ENCODE measurements around the gene IMP4. TPM values are rescaled to one million over a fixed set of nuclear protein-coding genes. Genes with fewer than 3 reads are reported as not detected.

Gene IMP4
- total RNA-seq, 1 experiment from 2014 or later = 233 TPM

DNA sequence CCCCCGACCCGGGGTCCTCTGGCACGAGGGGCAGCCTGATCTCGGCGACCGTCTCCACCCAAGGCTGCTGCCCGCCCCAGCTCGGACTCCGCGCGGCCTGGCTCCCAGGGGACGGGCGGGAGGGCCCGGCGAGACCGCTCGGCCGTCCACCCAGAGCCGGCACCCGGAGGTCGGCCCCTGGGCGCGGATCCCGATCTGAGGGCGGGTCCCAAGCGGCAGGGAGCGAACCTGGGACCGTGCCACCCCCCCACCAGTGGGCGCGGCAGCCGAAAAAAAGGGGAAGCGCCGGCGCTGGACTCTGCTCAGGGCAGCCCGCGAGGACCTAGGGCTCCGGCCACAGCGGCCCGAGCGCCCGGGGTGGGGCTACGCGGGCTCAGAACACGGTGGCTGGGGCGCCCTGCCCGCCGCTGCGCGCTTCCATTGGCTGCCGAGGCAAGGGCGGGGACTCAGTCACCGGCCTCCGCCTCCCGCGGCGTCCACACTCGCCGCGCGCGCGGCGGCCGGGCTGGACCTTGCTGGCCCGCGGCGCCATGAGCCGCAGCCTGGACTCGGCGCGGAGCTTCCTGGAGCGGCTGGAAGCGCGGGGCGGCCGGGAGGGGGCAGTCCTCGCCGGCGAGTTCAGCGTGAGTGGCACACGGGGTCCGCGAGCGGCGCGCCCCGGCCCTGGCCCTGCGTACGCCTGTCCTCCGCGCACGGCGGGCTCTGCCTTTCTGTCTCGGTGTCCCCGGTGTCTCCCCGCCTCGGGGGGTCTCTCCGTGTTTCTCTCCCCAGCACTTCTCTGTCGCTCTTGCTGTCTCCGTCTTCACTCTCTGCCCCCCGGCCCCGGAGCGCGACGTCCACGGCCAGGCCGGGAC lies 13.1 kb downstream of the IMP4 start, which contains the start of gene PTPN18:
Gene PTPN18, plus strand, starts transcription at position 479 of the 854 bp plus-strand sequence. Its CDS starts 52 bp downstream, at position 531.
- no peaks in the 10 kb centered on the region for H4K20me1 ChIP-seq (ENCODE audit: insufficient read depth, low read depth, low read length)
- peaks cover 21% of the 10 kb centered on the region for H3K79me2 ChIP-seq (ENCODE audit: low read length)
- H3K36me3 ChIP-seq (ENCODE audit: insufficient read depth, low read length) = no peaks in the 10 kb centered on the region
- peak within 1 kb of the TSS; percentile 98 for H3K4me2 ChIP-seq (ENCODE audit: low read depth, low read length, poor library complexity, severe bottlenecking)
- DNase-seq = peak; percentile 88
- no peaks in the 10 kb centered on the region for H3K9me3 ChIP-seq (ENCODE audit: low read length)
- peak within 1 kb of the TSS; percentile 94 for H3K27ac ChIP-seq (ENCODE audit: low read length)
- H3K9me2 ChIP-seq (replicated peaks; ENCODE audit: insufficient read depth, low read length) = no peaks in the 10 kb centered on the region
- H3K27me3 ChIP-seq (ENCODE audit: low read length) = no peaks in the 10 kb centered on the region
- H3K4me3 ChIP-seq (ENCODE audit: low read length) = peak within 1 kb of the TSS; percentile 90
- peak within 1 kb of the TSS; percentile 70 for H2AFZ ChIP-seq (ENCODE audit: low read length)
- H3K4me1 ChIP-seq (ENCODE audit: low read length) = peaks cover 56% of the 10 kb centered on the region
- H3K9ac ChIP-seq (ENCODE audit: low read length) = peak within 1 kb of the TSS; percentile 89

DNA sequence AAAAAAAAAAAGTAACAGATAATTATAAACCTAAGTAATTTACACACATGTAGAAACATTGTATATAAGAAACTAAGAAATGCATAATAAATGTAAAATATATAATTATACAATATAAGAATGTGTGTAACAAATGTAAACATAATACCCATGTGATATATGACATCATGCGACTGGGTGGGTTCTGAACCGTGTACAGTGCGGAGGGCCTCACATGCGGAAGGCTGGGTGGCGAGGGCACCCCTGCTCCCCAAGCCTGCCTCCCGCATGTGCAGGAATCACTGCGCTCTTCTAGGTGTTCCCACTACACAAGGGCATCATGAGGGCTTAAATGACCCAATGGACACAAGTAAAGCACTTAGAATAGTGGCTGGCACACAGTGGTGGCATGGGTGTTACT lies 15.2 kb downstream of the IMP4 start:
- no peaks in the 10 kb centered on the region for H3K27me3 ChIP-seq (ENCODE audit: low read length)
- H3K36me3 ChIP-seq (ENCODE audit: insufficient read depth, low read length) = no peaks in the 10 kb centered on the region
- no peak overlapping the region for H3K4me3 ChIP-seq (ENCODE audit: low read length)
- no peak overlapping the region for H3K4me2 ChIP-seq (ENCODE audit: low read depth, low read length, poor library complexity, severe bottlenecking)
- no peaks in the 10 kb centered on the region for H3K9me3 ChIP-seq (ENCODE audit: low read length)
- no peak overlapping the region for H3K9ac ChIP-seq (ENCODE audit: low read length)
- H3K9me2 ChIP-seq (replicated peaks; ENCODE audit: insufficient read depth, low read length) = no peaks in the 10 kb centered on the region
- peaks cover 25% of the 10 kb centered on the region for H3K79me2 ChIP-seq (ENCODE audit: low read length)
- H4K20me1 ChIP-seq (ENCODE audit: insufficient read depth, low read depth, low read length) = no peaks in the 10 kb centered on the region
- no peak overlapping the region for H2AFZ ChIP-seq (ENCODE audit: low read length)
- H3K4me1 ChIP-seq (ENCODE audit: low read length) = peaks cover 36% of the 10 kb centered on the region
- H3K27ac ChIP-seq (ENCODE audit: low read length) = no peak overlapping the region
- no peak for DNase-seq

DNA sequence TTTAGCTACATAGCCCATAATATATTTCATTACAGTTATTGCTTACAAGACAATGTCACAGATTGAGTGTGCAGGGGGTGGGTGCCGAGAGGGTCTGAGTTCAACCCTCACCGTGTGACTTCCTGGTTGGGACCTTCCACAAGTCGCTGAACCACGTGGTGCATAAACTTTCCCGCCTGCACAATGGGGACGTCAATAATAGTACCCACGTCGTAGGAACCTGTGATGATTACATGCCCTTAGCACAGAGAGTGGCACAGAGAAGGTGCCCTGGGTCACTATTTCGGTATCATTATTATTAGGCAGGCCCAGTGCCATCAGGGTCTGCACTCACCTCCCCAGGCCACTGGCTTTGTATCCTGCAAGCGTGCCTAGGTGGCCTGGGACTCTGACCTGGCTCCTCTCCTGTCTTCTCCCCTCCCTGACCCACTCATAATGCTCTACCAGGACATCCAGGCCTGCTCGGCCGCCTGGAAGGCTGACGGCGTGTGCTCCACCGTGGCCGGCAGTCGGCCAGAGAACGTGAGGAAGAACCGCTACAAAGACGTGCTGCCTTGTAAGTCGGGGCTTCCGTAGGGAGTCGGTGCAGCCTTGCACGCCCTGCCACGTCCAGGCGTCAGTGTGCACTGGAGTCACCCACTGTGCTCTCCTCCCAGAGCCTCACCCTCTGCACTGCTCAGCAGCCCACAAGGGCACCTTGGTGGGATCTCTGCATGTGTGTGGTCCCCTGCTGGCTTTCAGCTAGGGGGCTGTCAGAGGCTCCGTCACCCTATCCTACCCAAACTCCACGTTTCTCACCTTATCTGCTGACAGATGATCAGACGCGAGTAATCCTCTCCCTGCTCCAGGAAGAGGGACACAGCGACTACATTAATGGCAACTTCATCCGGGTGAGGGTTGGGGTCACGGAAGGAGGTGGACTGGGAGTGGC lies 16.0 kb downstream of the IMP4 start:
- H3K4me2 ChIP-seq (ENCODE audit: low read depth, low read length, poor library complexity, severe bottlenecking) = no peak overlapping the region
- H3K27me3 ChIP-seq (ENCODE audit: low read length) = no peaks in the 10 kb centered on the region
- no peaks in the 10 kb centered on the region for H3K9me2 ChIP-seq (replicated peaks; ENCODE audit: insufficient read depth, low read length)
- no peaks in the 10 kb centered on the region for H4K20me1 ChIP-seq (ENCODE audit: insufficient read depth, low read depth, low read length)
- no peaks in the 10 kb centered on the region; the same call in 1 of the 2 replicates for H3K9me3 ChIP-seq (ENCODE audit: low read length)
- no peak overlapping the region for H3K4me3 ChIP-seq (ENCODE audit: low read length)
- H3K79me2 ChIP-seq (ENCODE audit: low read length) = peaks cover 24% of the 10 kb centered on the region
- peaks cover 5% of the 10 kb centered on the region for H3K36me3 ChIP-seq (ENCODE audit: insufficient read depth, low read length)
- H2AFZ ChIP-seq (ENCODE audit: low read length) = no peak overlapping the region
- no peak overlapping the region for H3K27ac ChIP-seq (ENCODE audit: low read length)
- H3K9ac ChIP-seq (ENCODE audit: low read length) = no peak overlapping the region
- no peak for DNase-seq
- peaks cover 28% of the 10 kb centered on the region for H3K4me1 ChIP-seq (ENCODE audit: low read length)

DNA sequence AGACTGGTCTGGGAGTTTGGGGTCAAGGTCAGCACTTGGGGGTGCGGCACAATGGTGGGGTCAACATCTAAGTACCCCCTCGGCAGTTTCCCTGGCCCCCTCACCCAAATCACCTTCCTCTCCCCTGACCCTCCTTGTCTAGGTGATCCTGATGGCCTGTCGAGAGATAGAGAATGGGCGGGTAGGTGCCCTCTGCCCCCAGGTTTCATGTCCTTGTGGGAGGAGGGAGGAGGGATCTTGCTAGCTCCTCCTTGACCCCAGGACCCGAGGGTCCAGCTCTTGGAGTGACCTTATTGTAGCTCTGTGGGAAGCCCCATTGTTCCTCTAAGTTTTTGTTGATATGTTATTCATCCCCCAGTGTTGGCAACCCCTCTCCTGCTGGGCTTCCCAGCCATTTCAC lies 16.8 kb downstream of the IMP4 start:
- DNase-seq = no peak
- Histone ChIP-seq H3K9me3 (ENCODE audit: low read length) (no peaks in the 10 kb centered on the region; the same call in 1 of the 2 replicates), H3K9ac (ENCODE audit: low read length) (no peak overlapping the region), H3K4me3 (ENCODE audit: low read length) (no peak overlapping the region), H3K27ac (ENCODE audit: low read length) (no peak overlapping the region), H4K20me1 (ENCODE audit: insufficient read depth, low read depth, low read length) (no peaks in the 10 kb centered on the region), H3K79me2 (ENCODE audit: low read length) (peaks cover 24% of the 10 kb centered on the region), H3K4me2 (ENCODE audit: low read depth, low read length, poor library complexity, severe bottlenecking) (no peak overlapping the region), H2AFZ (ENCODE audit: low read length) (no peak overlapping the region), H3K9me2 (replicated peaks; ENCODE audit: insufficient read depth, low read length) (no peaks in the 10 kb centered on the region), H3K27me3 (ENCODE audit: low read length) (no peaks in the 10 kb centered on the region), H3K4me1 (ENCODE audit: low read length) (peaks cover 20% of the 10 kb centered on the region), H3K36me3 (ENCODE audit: insufficient read depth, low read length) (peaks cover 11% of the 10 kb centered on the region)

DNA sequence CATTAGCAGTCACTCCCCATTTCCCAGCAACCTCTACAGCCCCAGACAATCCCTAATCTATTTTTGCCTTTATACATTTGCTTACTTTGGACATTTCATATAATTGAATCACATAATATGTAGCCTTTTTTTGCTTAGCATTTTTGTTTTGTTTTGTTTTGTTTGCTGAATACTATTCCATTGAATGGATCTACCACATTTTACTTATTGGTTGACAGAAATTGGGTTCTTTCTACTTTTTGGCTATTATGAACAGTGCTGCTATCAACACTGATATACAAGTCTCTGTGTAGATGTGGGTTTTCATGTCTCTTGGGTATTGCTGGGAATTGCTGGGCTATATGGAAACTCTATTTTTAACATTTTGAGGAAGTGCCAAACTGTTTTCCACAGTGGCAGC lies 20.8 kb downstream of the IMP4 start:
- Histone ChIP-seq H3K27ac (ENCODE audit: low read length) (no peak overlapping the region), H3K4me2 (ENCODE audit: low read depth, low read length, poor library complexity, severe bottlenecking) (no peak overlapping the region), H3K4me1 (ENCODE audit: low read length) (peaks cover 25% of the 10 kb centered on the region), H3K4me3 (ENCODE audit: low read length) (no peak overlapping the region), H3K36me3 (ENCODE audit: insufficient read depth, low read length) (peaks cover 11% of the 10 kb centered on the region), H3K27me3 (ENCODE audit: low read length) (no peaks in the 10 kb centered on the region), H3K79me2 (ENCODE audit: low read length) (peaks cover 16% of the 10 kb centered on the region; the same call in 1 of the 2 replicates), H4K20me1 (ENCODE audit: insufficient read depth, low read depth, low read length) (no peaks in the 10 kb centered on the region), H3K9me3 (ENCODE audit: low read length) (no peaks in the 10 kb centered on the region; the same call in 1 of the 2 replicates), H3K9ac (ENCODE audit: low read length) (no peak overlapping the region), H3K9me2 (replicated peaks; ENCODE audit: insufficient read depth, low read length) (no peaks in the 10 kb centered on the region), H2AFZ (ENCODE audit: low read length) (no peak overlapping the region)
- DNase-seq = no peak

DNA sequence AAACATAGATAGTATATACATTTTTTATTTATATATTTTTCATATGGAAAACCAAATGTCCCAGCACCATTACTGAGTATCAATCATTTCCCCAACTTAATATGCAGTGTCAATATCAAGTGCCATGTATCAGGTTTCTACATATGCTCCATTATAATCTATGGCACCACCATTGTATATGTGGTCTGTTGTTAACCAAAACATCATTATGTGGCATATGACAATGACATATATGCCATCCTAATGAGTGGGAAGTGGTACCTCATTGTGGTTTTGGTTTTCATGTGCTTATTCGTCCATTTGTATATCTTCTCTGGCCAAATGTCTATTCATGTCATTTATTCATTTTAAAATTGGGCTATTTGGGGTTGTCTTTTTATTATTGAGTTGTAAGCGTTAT lies 22.4 kb downstream of the IMP4 start:
- no peaks in the 10 kb centered on the region; the same call in 1 of the 2 replicates for H3K9me3 ChIP-seq (ENCODE audit: low read length)
- peaks cover 14% of the 10 kb centered on the region for H3K36me3 ChIP-seq (ENCODE audit: insufficient read depth, low read length)
- no peaks in the 10 kb centered on the region for H3K9me2 ChIP-seq (replicated peaks; ENCODE audit: insufficient read depth, low read length)
- peaks cover 39% of the 10 kb centered on the region for H3K4me1 ChIP-seq (ENCODE audit: low read length)
- H3K79me2 ChIP-seq (ENCODE audit: low read length) = peaks cover 18% of the 10 kb centered on the region; the same call in 1 of the 2 replicates
- H4K20me1 ChIP-seq (ENCODE audit: insufficient read depth, low read depth, low read length) = no peaks in the 10 kb centered on the region
- H2AFZ ChIP-seq (ENCODE audit: low read length) = no peak overlapping the region
- no peak overlapping the region for H3K4me2 ChIP-seq (ENCODE audit: low read depth, low read length, poor library complexity, severe bottlenecking)
- DNase-seq = no peak
- no peaks in the 10 kb centered on the region for H3K27me3 ChIP-seq (ENCODE audit: low read length)
- H3K27ac ChIP-seq (ENCODE audit: low read length) = peak overlapping the region; percentile 53
- H3K9ac ChIP-seq (ENCODE audit: low read length) = no peak overlapping the region
- no peak overlapping the region for H3K4me3 ChIP-seq (ENCODE audit: low read length)

DNA sequence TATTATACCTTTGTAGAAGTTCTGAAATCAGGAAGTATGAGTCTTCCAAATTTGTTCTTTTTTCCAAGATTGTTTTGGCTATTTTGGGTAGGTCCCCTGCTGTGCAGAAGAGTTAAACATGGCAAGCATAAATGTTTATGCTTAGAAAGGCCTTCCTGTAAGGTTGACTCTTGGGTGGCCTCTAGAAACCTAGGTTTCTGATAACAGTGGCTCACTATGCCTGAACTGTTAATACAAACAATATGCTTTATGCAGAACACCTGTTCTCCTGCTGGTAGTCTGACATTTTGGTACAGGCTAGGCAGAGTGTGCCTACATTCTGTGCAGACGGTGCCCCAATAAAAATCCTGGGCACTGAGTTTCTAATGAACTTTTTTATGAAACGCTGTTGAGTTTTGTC lies 23.3 kb downstream of the IMP4 start:
- H3K36me3 ChIP-seq (ENCODE audit: insufficient read depth, low read length) = peaks cover 14% of the 10 kb centered on the region
- peaks cover 22% of the 10 kb centered on the region for H3K79me2 ChIP-seq (ENCODE audit: low read length)
- peak overlapping the region; percentile 53 for H3K27ac ChIP-seq (ENCODE audit: low read length)
- H3K27me3 ChIP-seq (ENCODE audit: low read length) = no peaks in the 10 kb centered on the region
- DNase-seq = no peak
- no peak overlapping the region for H3K4me2 ChIP-seq (ENCODE audit: low read depth, low read length, poor library complexity, severe bottlenecking)
- no peaks in the 10 kb centered on the region for H3K9me2 ChIP-seq (replicated peaks; ENCODE audit: insufficient read depth, low read length)
- no peaks in the 10 kb centered on the region for H4K20me1 ChIP-seq (ENCODE audit: insufficient read depth, low read depth, low read length)
- no peaks in the 10 kb centered on the region; the same call in 1 of the 2 replicates for H3K9me3 ChIP-seq (ENCODE audit: low read length)
- no peak overlapping the region for H3K4me3 ChIP-seq (ENCODE audit: low read length)
- peaks cover 48% of the 10 kb centered on the region for H3K4me1 ChIP-seq (ENCODE audit: low read length)
- H3K9ac ChIP-seq (ENCODE audit: low read length) = no peak overlapping the region
- H2AFZ ChIP-seq (ENCODE audit: low read length) = no peak overlapping the region

DNA sequence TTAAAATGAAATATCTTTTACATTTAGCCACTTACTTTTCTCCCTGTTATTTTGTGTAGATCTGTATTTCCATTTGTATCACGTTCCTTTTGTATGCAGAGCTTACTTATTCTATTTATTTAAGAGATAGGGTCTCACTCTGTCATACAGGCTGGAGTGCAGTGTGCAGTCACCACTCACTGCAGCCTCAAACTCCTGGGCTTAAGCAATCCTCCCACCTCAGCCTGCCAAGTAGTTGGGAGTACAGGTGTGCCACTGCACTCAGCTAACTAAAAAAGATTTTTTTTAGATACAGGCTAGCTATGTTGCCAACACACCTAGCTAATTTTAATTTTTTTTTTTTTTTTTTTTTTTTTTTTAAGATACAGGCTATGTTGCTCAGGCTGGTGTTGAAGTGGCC lies 24.0 kb downstream of the IMP4 start:
- Histone ChIP-seq H3K9ac (ENCODE audit: low read length) (no peak overlapping the region), H3K4me1 (ENCODE audit: low read length) (peaks cover 55% of the 10 kb centered on the region), H4K20me1 (ENCODE audit: insufficient read depth, low read depth, low read length) (no peaks in the 10 kb centered on the region), H3K4me3 (ENCODE audit: low read length) (no peak overlapping the region), H2AFZ (ENCODE audit: low read length) (no peak overlapping the region), H3K9me2 (replicated peaks; ENCODE audit: insufficient read depth, low read length) (no peaks in the 10 kb centered on the region), H3K36me3 (ENCODE audit: insufficient read depth, low read length) (peaks cover 14% of the 10 kb centered on the region), H3K79me2 (ENCODE audit: low read length) (peaks cover 29% of the 10 kb centered on the region), H3K27me3 (ENCODE audit: low read length) (no peaks in the 10 kb centered on the region), H3K27ac (ENCODE audit: low read length) (peak overlapping the region; percentile 53), H3K4me2 (ENCODE audit: low read depth, low read length, poor library complexity, severe bottlenecking) (no peak overlapping the region), H3K9me3 (ENCODE audit: low read length) (no peaks in the 10 kb centered on the region; the same call in 1 of the 2 replicates)
- DNase-seq = peak; percentile 45

Measured in Karpas-422 (cell line).